ENCODE measurements around the gene LAMB2. TPM values are rescaled to one million over a fixed set of nuclear protein-coding genes. Genes with fewer than 3 reads are reported as not detected.

The LAMB2 gene
- total and polyA plus RNA-seq, 4 donors: 153 to 616 (median 311) TPM

DNA sequence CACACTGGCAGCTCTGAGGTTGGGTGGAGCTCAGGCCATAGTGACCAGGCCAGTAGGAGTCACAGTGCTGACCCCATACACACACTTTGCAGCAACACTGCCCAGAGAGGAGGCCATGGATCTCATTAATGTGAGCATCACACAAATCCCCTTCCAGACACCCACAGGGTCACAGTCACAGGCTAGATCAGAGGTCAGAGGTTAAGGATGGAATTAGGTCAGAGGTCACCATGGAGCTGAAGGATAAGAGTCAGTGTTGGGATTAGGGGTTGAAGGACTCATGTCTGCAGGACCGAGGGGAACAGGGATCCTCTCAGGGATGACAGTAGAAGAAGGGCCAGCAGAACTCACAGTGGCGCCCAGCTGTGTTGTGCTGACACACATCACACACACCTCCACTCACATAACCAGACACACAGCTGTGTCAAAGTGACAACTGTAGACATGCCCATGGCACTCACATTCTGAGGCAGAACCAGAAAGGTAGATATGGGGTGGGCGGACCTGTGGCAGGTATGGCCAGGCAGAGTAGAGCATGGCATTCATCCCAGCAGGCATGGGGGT is 20.6 kb upstream of the LAMB2 start:
- Histone ChIP-seq H3K9ac (ENCODE audit: insufficient read depth in 1 of 2, low read length in 2 of 2) (no peak overlapping the region), H3K4me3 (no peak overlapping the region), H3K27me3 (ENCODE audit: control insufficient read depth in 3 of 3, insufficient read depth in 3 of 3, low read length in 2 of 3) (no peaks in the 10 kb centered on the region), H3K9me3 (ENCODE audit: control insufficient read depth in 4 of 4, insufficient read depth in 3 of 4, low read length in 3 of 4) (no peaks in the 10 kb centered on the region), H3K4me1 (ENCODE audit: control insufficient read depth in 5 of 5, insufficient read depth in 5 of 5, low read length in 5 of 5) (no peaks in the 10 kb centered on the region), H3K27ac (ENCODE audit: low read depth in 1 of 2, low read length in 1 of 2) (no peak overlapping the region), H3K36me3 (ENCODE audit: control insufficient read depth in 4 of 4, insufficient read depth in 4 of 4, low read length in 4 of 4) (no peaks in the 10 kb centered on the region)
- TF ChIP-seq, protein P1, sequence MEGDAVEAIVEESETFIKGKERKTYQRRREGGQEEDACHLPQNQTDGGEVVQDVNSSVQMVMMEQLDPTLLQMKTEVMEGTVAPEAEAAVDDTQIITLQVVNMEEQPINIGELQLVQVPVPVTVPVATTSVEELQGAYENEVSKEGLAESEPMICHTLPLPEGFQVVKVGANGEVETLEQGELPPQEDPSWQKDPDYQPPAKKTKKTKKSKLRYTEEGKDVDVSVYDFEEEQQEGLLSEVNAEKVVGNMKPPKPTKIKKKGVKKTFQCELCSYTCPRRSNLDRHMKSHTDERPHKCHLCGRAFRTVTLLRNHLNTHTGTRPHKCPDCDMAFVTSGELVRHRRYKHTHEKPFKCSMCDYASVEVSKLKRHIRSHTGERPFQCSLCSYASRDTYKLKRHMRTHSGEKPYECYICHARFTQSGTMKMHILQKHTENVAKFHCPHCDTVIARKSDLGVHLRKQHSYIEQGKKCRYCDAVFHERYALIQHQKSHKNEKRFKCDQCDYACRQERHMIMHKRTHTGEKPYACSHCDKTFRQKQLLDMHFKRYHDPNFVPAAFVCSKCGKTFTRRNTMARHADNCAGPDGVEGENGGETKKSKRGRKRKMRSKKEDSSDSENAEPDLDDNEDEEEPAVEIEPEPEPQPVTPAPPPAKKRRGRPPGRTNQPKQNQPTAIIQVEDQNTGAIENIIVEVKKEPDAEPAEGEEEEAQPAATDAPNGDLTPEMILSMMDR (IDR thresholded peaks at IDR 0.05; ENCODE audit: control extremely low read depth, extremely low read depth): no peak
- no peak for DNase-seq
- 89 to 94% methylated on average over 3 of the region's 3 CpGs for WGBS, 2 donors
- ATAC-seq (ENCODE audit: insufficient read depth, low FRiP score): no peak

DNA sequence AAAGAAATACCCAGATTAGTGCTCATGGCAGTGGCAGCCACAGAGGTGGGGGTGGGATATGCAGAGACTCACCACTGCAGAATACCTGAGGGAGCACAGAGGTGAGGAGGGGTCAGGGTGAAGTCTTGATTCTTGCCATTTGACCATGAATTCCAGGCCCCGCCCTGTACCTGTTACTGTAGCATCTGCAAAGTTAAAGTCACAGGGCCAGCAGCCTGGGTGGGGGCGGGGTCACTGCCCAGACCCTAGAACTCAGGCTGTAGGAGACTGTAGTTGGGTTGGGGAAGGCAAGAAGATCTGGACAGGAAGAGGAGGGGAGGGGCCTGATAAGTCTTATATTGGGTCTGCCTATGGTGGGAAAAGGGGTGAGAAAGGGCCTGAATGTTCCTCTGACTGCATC is 18.8 kb upstream of the LAMB2 start:
- no peaks in the 10 kb centered on the region for H3K4me1 ChIP-seq (ENCODE audit: control insufficient read depth in 5 of 5, insufficient read depth in 5 of 5, low read length in 5 of 5)
- H3K27ac ChIP-seq (ENCODE audit: low read depth in 1 of 2, low read length in 1 of 2): no peak overlapping the region
- no peaks in the 10 kb centered on the region for H3K9me3 ChIP-seq (ENCODE audit: control insufficient read depth in 4 of 4, insufficient read depth in 3 of 4, low read length in 3 of 4)
- H3K27me3 ChIP-seq (ENCODE audit: control insufficient read depth in 3 of 3, insufficient read depth in 3 of 3, low read length in 2 of 3): no peaks in the 10 kb centered on the region
- DNase-seq (no peak), ATAC-seq (ENCODE audit: insufficient read depth, low FRiP score) (no peak)
- WGBS, 2 donors: 90 to 92% methylated on average over 2 of the region's 2 CpGs
- H3K36me3 ChIP-seq (ENCODE audit: control insufficient read depth in 4 of 4, insufficient read depth in 4 of 4, low read length in 4 of 4): no peaks in the 10 kb centered on the region
- H3K4me3 ChIP-seq: no peak overlapping the region
- TF ChIP-seq, protein P1 (IDR thresholded peaks at IDR 0.05; ENCODE audit: control extremely low read depth, extremely low read depth): no peak
- no peak overlapping the region for H3K9ac ChIP-seq (ENCODE audit: insufficient read depth in 1 of 2, low read length in 2 of 2)

DNA sequence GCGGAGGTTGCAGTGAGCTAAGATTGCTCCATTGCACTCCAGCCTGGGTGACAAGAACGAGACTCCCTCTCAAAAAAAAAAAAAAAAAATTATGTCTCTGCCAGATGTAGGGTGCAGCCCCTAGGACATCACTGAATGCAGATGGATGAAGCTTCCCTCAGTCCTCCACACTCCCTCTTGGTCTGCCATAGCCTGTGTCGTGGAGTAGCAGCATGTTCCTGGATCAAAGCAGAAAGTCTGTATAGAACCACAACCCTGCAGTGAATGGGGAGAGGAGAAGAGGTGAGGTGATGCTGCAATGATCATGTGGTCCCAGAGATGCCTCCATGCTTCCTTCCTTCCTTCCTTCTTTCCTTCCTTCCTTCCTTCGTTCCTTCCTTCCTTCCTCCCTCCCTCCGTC is 15.3 kb upstream of the LAMB2 start:
- Histone ChIP-seq H3K27me3 (ENCODE audit: control insufficient read depth in 3 of 3, insufficient read depth in 3 of 3, low read length in 2 of 3) (no peaks in the 10 kb centered on the region), H3K9ac (ENCODE audit: insufficient read depth in 1 of 2, low read length in 2 of 2) (no peak overlapping the region), H3K4me3 (no peak overlapping the region), H3K27ac (ENCODE audit: low read depth in 1 of 2, low read length in 1 of 2) (no peak overlapping the region), H3K9me3 (ENCODE audit: control insufficient read depth in 4 of 4, insufficient read depth in 3 of 4, low read length in 3 of 4) (no peaks in the 10 kb centered on the region), H3K36me3 (ENCODE audit: control insufficient read depth in 4 of 4, insufficient read depth in 4 of 4, low read length in 4 of 4) (no peaks in the 10 kb centered on the region), H3K4me1 (ENCODE audit: control insufficient read depth in 5 of 5, insufficient read depth in 5 of 5, low read length in 5 of 5) (no peaks in the 10 kb centered on the region)
- no peak for DNase-seq
- WGBS, 2 donors: 52 to 64% methylated on average over 5 of the region's 5 CpGs
- TF ChIP-seq, protein P1 (IDR thresholded peaks at IDR 0.05; ENCODE audit: control extremely low read depth, extremely low read depth): no peak
- no peak for ATAC-seq (ENCODE audit: insufficient read depth, low FRiP score)

DNA sequence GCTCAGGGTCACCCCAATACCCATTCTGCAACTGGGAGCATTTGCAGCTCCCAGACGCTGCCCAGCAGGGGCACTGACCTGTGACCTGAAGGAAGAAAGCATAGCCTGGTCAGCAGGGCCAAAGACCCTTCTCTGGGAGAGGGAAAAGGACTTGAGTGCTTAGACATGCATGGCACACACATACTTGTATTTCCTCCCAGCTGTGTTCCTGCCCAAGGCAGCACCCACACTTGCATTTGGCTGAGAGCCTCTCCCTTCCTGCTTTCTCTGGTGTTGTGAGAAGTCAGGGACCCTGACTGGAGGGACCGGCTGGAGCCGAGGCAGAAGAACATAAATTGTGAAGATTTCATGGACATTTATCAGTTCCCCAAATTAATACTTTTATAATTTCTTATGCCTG is 7.2 kb upstream of the LAMB2 start:
- WGBS, 2 donors: 68 to 89% methylated on average over 3 of the region's 3 CpGs
- no peak overlapping the region for H3K9ac ChIP-seq (ENCODE audit: insufficient read depth in 1 of 2, low read length in 2 of 2)
- H3K36me3 ChIP-seq (ENCODE audit: control insufficient read depth in 4 of 4, insufficient read depth in 4 of 4, low read length in 4 of 4): no peaks in the 10 kb centered on the region
- TF ChIP-seq, protein P1 (IDR thresholded peaks at IDR 0.05; ENCODE audit: control extremely low read depth, extremely low read depth): no peak
- no peaks in the 10 kb centered on the region for H3K9me3 ChIP-seq (ENCODE audit: control insufficient read depth in 4 of 4, insufficient read depth in 3 of 4, low read length in 3 of 4)
- no peaks in the 10 kb centered on the region for H3K27me3 ChIP-seq (ENCODE audit: control insufficient read depth in 3 of 3, insufficient read depth in 3 of 3, low read length in 2 of 3)
- no peak for DNase-seq
- no peak overlapping the region for H3K4me3 ChIP-seq
- no peak for ATAC-seq (ENCODE audit: insufficient read depth, low FRiP score)
- no peaks in the 10 kb centered on the region for H3K4me1 ChIP-seq (ENCODE audit: control insufficient read depth in 5 of 5, insufficient read depth in 5 of 5, low read length in 5 of 5)
- no peak overlapping the region for H3K27ac ChIP-seq (ENCODE audit: low read depth in 1 of 2, low read length in 1 of 2)
